Measurements from ENCODE around the gene KISS1R.
"Not testable (repeated sequence)": the region's sequence is repeated elsewhere in the genome, so short reads cannot be mapped to it uniquely, and the experiment has no call there.

Gene KISS1R

GRCh38 chr19:881385-882071 is 35.6 kb upstream of the KISS1R start:
- no peak for DNase-seq (ENCODE audit: low read depth in 2 of 2)

DNA sequence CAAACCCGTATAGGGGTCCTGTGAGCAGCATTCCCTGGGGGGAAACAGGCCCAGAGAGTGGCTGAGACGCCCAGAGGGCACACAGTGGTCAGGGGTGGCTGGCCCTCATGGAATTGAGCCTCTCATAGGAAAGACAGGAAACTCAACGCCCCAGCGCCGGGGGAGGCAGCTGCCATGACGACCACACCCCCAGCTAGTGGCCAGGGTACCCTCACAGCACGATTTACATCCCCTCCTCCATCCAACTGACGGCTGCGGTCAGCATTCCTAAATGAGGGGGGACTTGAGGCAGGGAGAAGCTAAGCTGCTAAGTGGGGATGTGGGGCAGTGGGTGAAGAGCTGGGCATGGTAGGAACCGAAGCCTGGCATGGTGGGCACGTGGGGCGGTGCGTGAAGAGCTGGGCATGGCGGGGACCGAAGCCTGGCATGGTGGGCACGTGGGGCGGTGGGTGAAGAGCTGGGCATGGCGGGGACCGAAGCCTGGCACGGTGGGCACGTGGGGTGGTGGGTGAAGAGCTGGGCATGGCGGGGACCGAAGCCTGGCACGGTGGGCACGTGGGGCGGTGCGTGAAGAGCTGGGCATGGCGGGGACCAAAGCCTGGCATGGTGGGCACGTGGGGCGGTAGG is 34.1 kb upstream of the KISS1R start:
- DNase-seq (ENCODE audit: low read depth in 2 of 2) = no peak

GRCh38 chr19:883661-884211 is 33.4 kb upstream of the KISS1R start:
- no peak for DNase-seq (ENCODE audit: low read depth in 2 of 2)

- no peak for DNase-seq (ENCODE audit: low read depth in 2 of 2)
Observed at GRCh38 chr19:884420-885211, 32.5 kb upstream of the KISS1R start.

- DNase-seq (ENCODE audit: low read depth in 2 of 2) = no peak
Observed at GRCh38 chr19:885536-886224, 31.5 kb upstream of the KISS1R start.

- DNase-seq (ENCODE audit: low read depth in 2 of 2) = no peak
Observed at GRCh38 chr19:887072-887471, 30.1 kb upstream of the KISS1R start.

- no peak for DNase-seq (ENCODE audit: low read depth in 2 of 2)
Observed at GRCh38 chr19:887599-887998, 29.5 kb upstream of the KISS1R start.

DNA sequence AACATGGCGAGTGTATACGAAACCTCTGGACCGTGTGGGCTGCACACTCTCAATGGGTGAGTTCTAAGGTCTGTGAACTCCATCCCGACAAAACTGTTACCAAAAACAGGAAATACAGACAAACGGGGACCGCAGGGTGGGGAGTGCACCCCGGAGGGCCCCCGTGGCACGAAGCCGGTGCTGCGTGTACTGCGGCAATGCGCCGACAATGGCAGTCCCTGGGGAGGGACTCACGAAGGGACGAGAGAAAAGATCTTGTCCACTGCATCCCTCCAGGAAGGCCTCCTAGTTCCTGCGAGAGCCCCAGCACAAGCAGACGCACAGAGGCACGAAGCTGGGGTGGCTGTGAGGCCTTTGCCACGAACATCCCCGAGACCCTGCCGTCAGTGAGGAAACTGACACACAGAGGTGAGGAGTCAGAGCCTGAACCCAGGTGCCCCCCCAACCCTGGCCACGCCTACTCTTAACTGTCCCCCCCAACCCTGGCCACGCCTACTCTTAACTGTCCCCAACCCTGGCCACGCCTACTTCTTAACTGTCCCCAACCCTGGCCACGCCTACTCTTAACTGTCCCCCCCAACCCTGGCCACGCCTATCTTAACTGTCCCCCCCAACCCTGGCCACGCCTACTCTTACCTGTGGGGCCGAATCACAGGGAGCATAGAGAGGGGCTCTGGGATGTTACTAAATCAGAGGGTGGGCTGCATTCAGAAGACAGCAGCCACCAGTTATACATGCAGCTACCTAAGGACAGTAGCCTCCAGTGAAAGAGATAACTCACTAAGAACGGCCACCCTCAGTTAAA is 28.4 kb upstream of the KISS1R start:
- no peak for DNase-seq (ENCODE audit: low read depth in 2 of 2)

GRCh38 chr19:889662-890295 is 27.4 kb upstream of the KISS1R start:
- no peak for DNase-seq (ENCODE audit: low read depth in 2 of 2)

DNA sequence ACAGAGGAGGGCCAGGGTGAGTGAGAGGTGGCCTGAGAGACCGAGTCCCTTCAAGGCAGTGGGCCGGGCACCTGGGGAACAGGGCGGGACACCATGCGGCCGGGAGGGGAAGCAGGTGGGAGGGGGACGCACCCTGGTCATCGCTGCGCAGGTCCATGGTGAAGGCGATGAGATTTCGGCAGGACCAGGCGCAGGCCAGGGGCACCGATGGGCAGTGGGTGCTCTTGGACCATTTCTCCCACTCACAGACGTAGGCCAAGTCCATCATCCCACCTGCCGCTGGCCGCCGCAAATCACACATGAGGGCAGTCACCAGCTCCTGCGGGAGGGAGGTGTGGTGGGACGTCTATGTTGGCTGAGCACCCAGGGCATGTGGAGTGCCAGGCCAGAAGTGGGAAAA is 26.3 kb upstream of the KISS1R start:
- DNase-seq (ENCODE audit: low read depth in 2 of 2) = no peak

GRCh38 chr19:891421-892200 is 25.5 kb upstream of the KISS1R start:
- not testable (repeated sequence) for DNase-seq (ENCODE audit: low read depth in 2 of 2)

GRCh38 chr19:892243-892893 is 24.8 kb upstream of the KISS1R start:
- no peak for DNase-seq (ENCODE audit: low read depth in 2 of 2)

DNA sequence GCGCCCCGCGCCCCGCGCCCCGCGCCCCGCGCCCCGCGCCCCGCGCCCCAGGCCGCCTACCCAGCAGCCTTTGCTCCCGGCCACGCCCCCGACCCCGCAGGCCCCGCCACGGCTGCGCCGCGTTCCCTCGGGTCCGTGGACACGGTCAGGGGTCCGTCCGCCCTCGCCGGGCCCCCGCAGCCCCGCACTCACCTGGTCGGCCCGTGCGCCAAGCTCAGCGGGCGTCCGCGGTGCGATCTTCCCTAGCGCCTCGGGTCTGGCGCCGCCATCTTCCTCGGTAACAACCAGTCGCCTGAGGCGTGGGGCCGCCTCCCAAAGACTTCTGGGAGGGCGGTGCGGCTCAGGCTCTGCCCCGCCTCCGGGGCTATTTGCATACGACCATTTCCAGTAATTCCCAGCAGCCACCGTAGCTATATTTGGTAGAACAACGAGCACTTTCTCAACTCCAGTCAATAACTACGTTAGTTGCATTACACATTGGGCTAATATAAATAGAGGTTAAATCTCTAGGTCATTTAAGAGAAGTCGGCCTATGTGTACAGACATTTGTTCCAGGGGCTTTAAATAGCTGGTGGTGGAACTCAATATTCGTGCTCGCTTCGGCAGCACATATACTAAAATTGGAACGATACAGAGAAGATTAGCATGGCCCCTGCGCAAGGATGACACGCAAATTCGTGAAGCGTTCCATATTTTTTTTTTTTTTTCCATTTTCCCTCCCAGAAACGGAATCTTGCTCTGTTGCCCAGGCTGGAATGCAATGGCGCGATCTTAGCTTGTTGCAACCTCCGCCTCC is 24.0 kb upstream of the KISS1R start, which contains the start of the genes MED16 and RNU6-9:
TSS of gene MED16 (minus strand) at position 294 of the 796 bp plus-strand sequence. CDS start 2,056 bp downstream, outside the sequence.
TSS of gene RNU6-9 (plus strand) at position 591 of the 796 bp plus-strand sequence.
- peak; percentile 77 to 78 for DNase-seq (ENCODE audit: low read depth in 2 of 2)

GRCh38 chr19:896434-896833 is 20.7 kb upstream of the KISS1R start:
- no peak for DNase-seq (ENCODE audit: low read depth in 2 of 2)

- DNase-seq (ENCODE audit: low read depth in 2 of 2) = no peak
Observed at GRCh38 chr19:896999-897398, 20.1 kb upstream of the KISS1R start.

GRCh38 chr19:897442-898039 is 19.6 kb upstream of the KISS1R start:
- no peak for DNase-seq (ENCODE audit: low read depth in 2 of 2)

DNA sequence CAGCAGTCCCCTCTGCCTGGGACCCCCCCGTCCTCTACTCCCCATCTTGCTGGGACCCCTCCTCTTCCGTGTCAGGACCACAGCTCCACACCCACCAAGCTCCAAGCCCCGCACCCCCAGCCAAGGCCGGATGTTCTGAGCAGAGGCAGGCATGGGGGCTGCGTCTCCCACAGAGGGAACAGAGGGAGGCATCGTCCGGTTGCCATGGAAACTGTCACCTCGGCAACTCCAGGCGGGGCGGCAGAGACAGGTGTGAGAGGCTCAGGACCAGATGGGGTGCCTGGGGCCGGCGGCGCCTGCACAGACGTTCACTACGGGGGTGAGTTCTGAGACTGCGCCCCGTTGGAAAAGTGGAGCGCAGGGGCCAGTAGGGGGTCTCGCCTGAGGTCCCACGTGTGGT is 18.5 kb upstream of the KISS1R start:
- DNase-seq (ENCODE audit: low read depth in 2 of 2) = no peak
